HL-60 (cell line): ENCODE data around the gene DPP6.

Experiments used
- CTCF ChIP-seq: IDR thresholded peaks from one replicate; pipeline ENCODE4 v1.5.1; 2011; ENCODE audit warnings: low read length, control low read depth, inconsistent platforms; ENCODE audit not compliant: insufficient read depth
- GABPA ChIP-seq: IDR thresholded peaks from 2 replicates; pipeline ENCODE4 v1.6.1; 2012; ENCODE audit warnings: low read depth
- POLR2AphosphoS5 ChIP-seq: IDR thresholded peaks from 2 replicates; pipeline ENCODE4 v1.6.1; 2012; ENCODE audit warnings: low read depth
- REST ChIP-seq: IDR thresholded peaks from 2 replicates; pipeline ENCODE4 v1.6.1; 2012; ENCODE audit warnings: low read depth; ENCODE audit not compliant: insufficient replicate concordance

GRCh38 chr7:154911862-154912455, 859.8 kb downstream of the DPP6 start:
- TF ChIP-seq CTCF (no peak), GABPA (no peak), REST (no peak), POLR2AphosphoS5 (no peak)
